PC-3 (cell line): ENCODE results near the gene CAB39L.

Experiments
- CTCF ChIP-seq: fragments of 300-600 bp; sonication (generic); conservative IDR thresholded peaks from 2 replicates; pipeline ENCODE4 v1.5.1; 2017; ENCODE audit warnings: antibody characterized with exemption, low read depth, mild to moderate bottlenecking, low read length
- EZH2 ChIP-seq: fragments of 300-600 bp; sonication (generic); IDR thresholded peaks from one replicate; pipeline ENCODE4 v1.6.1; 2017; ENCODE audit warnings: antibody characterized with exemption, mild to moderate bottlenecking, low read length; ENCODE audit not compliant: unreplicated experiment

- TF ChIP-seq CTCF (no peak), EZH2 (no peak)
Observed at GRCh38 chr13:49295244-49295643, 148.6 kb downstream of the CAB39L start.
